ENCODE data around the gene HILPDA. TPM values are rescaled to one million over a fixed set of nuclear protein-coding genes. Genes with fewer than 3 reads are reported as not detected.

HILPDA gene
- total and polyA plus RNA-seq, 2 experiments from 2014 or later, result 38.5 to 57.5 TPM

GRCh38 chr7:128458956-128459355 lies 3.3 kb downstream of the HILPDA start (continued):
- TF ChIP-seq NANOG (IDR thresholded peaks at IDR 0.05; ENCODE audit: borderline replicate concordance), result no peak
- TF ChIP-seq STAT1 (IDR thresholded peaks at IDR 0.05; ENCODE audit: unreplicated experiment), result no peak
- no peak for TF ChIP-seq ETS1 (IDR thresholded peaks at IDR 0.05)
- TF ChIP-seq CTCF (conservative IDR thresholded peaks at IDR 0.05; ENCODE audit: low read depth in 2 of 2), result no peak
- TF ChIP-seq POLR2AphosphoS5 (IDR thresholded peaks at IDR 0.05; ENCODE audit: low read depth), result no peak
- TF ChIP-seq ZNF331 (CRISPR knock-in tag; IDR thresholded peaks at IDR 0.05; ENCODE audit: low read depth), result no peak
- no peak for TF ChIP-seq CREB1 (CRISPR knock-in tag; IDR thresholded peaks at IDR 0.05; ENCODE audit: low read depth)
- no peak for TF ChIP-seq REST (IDR thresholded peaks at IDR 0.05; ENCODE audit: unreplicated experiment)

GRCh38 chr7:128459394-128459878 lies 3.8 kb downstream of the HILPDA start:
- H3K27me3 Mint-ChIP-seq (ENCODE audit: insufficient read depth, low read depth, poor library complexity), result peaks cover 19% of the 10 kb centered on the region
- no peak overlapping the region for H3K4me2 ChIP-seq
- peaks cover 12% of the 10 kb centered on the region for H4K20me1 ChIP-seq (replicated peaks; ENCODE audit: insufficient read depth)
- no peak overlapping the region for H3K27ac ChIP-seq (ENCODE audit: low read depth)
- H3K27me3 ChIP-seq (ENCODE audit: insufficient read depth), result peaks cover 6% of the 10 kb centered on the region
- peaks cover 31% of the 10 kb centered on the region for H3K4me1 Mint-ChIP-seq
- no peak overlapping the region for H3K4me3 ChIP-seq
- peak; percentile 47 for ATAC-seq
- H3F3A ChIP-seq (replicated peaks; ENCODE audit: low read depth), result peaks cover 7% of the 10 kb centered on the region; the same call in 1 of the 2 replicates
- no peak overlapping the region for H3K27ac Mint-ChIP-seq
- no peak overlapping the region for H2AFZ ChIP-seq
- DNase-seq (ENCODE audit: low spot score), result peak; percentile 85
- H3K9me2 ChIP-seq (ENCODE audit: insufficient read depth), result no peaks in the 10 kb centered on the region
- no peak overlapping the region; the same call in 2 of the 3 replicates for H3K4me3 Mint-ChIP-seq
- peaks cover 32% of the 10 kb centered on the region for H3K4me1 ChIP-seq (ENCODE audit: insufficient read depth)
- H3K9me3 Mint-ChIP-seq, result peaks cover 9% of the 10 kb centered on the region
- peaks cover 47% of the 10 kb centered on the region for H3K79me2 ChIP-seq (replicated peaks; ENCODE audit: insufficient read depth)
- TF ChIP-seq CTCF (conservative IDR thresholded peaks at IDR 0.05; ENCODE audit: low read depth in 2 of 2), result peak; percentile 88 to 92
- no peak for TF ChIP-seq POLR2AphosphoS5 (IDR thresholded peaks at IDR 0.05; ENCODE audit: low read depth)
- H3K36me3 Mint-ChIP-seq (ENCODE audit: low read depth), result peaks cover 46% of the 10 kb centered on the region
- H3K36me3 ChIP-seq (ENCODE audit: insufficient read depth), result 0 out of 2 replicates have a peak, but pooled peaks cover 3% of the 10 kb centered on the region
